ENCODE data around the gene AFAP1L2. TPM values are rescaled to one million over a fixed set of nuclear protein-coding genes. Genes with fewer than 3 reads are reported as not detected.

AFAP1L2 gene
- total and polyA plus RNA-seq, 9 of the 15 experiments (the other 6 are each of a cell fraction or from before 2014, with no cell fraction given): 0.07 TPM; not detected in 8

GRCh38 chr10:114281006-114281405 lies 123.3 kb downstream of the AFAP1L2 start:
- no TSS peak for BruUV-seq (replicated peaks)
- no peak overlapping the region for H3K4me2 ChIP-seq (ENCODE audit: insufficient read depth, low read length)
- no peak for DNase-seq (ENCODE audit: extremely low read depth in 1 of 4, low spot score in 3 of 4)
- no peak overlapping the region for H3K4me3 ChIP-seq
- ChIA-PET CTCF (ENCODE audit: low intra/inter-chr PET ratio) (no interaction called here), POLR2A (no interaction called here)
- H3K9me3 ChIP-seq (replicated peaks; ENCODE audit: control insufficient read depth, insufficient read depth, low read depth, low read length): no peaks in the 10 kb centered on the region
- no peak for ATAC-seq
- FAIRE-seq: no peak
- no peak overlapping the region for H2AFZ ChIP-seq (ENCODE audit: low read depth, low read length)
- H3K79me2 ChIP-seq (ENCODE audit: control insufficient read depth, insufficient read depth, low read length): no peaks in the 10 kb centered on the region
- intact Hi-C loops (cut with micrococcal nuclease) (no loop called here), in situ Hi-C loops (cut with MboI) (no loop called here)
- no peak overlapping the region for H3K9ac ChIP-seq (ENCODE audit: insufficient read depth in 1 of 2, low read depth in 2 of 2, low read length in 2 of 2)
- no peaks in the 10 kb centered on the region for H3K36me3 ChIP-seq (ENCODE audit: control insufficient read depth, insufficient read depth, low read length)
- peaks cover 0 to 3% of the 10 kb centered on the region in 2 experiments; a peak in 2 of 5 replicates for H3K4me1 ChIP-seq (replicated peaks in 1 of 2; ENCODE audit: control insufficient read depth in 2 of 2, insufficient read depth in 2 of 2, low read length in 2 of 2)
- H3K9me1 ChIP-seq (ENCODE audit: control insufficient read depth, insufficient read depth, low read length): no peaks in the 10 kb centered on the region
- WGBS (ENCODE audit: insufficient coverage, low coverage, missing lambda C conversion rate): 0% methylated on average over 6 of the region's 7 CpGs
- no peaks in the 10 kb centered on the region for H4K20me1 ChIP-seq (replicated peaks; ENCODE audit: control insufficient read depth, insufficient read depth, low read length)
- H3K27ac ChIP-seq (ENCODE audit: extremely low read depth, low read depth, low read length): no peak overlapping the region
- H3K27me3 ChIP-seq (ENCODE audit: control insufficient read depth in 2 of 2, insufficient read depth in 2 of 2, low read length in 2 of 2): peaks cover 0 to 32% of the 10 kb centered on the region in 2 experiments; a peak in 2 of 5 replicates
- no peak for TF ChIP-seq ZNF184 (CRISPR knock-in tag; IDR thresholded peaks at IDR 0.05)
- no peak for TF ChIP-seq XRCC4 (IDR thresholded peaks at IDR 0.05; ENCODE audit: extremely low read depth, insufficient read depth, insufficient read length)
- TF ChIP-seq ZNF408 (CRISPR knock-in tag; IDR thresholded peaks at IDR 0.05; ENCODE audit: low read depth): no peak
- TF ChIP-seq SAFB (IDR thresholded peaks at IDR 0.05; ENCODE audit: borderline replicate concordance, low read depth, low read length): no peak
- TF ChIP-seq ZSCAN32 (CRISPR knock-in tag; IDR thresholded peaks at IDR 0.05): no peak

- Histone ChIP-seq H2AFZ (ENCODE audit: low read depth, low read length) (no peak overlapping the region), H3K9me1 (ENCODE audit: control insufficient read depth, insufficient read depth, low read length) (no peaks in the 10 kb centered on the region), H3K27me3 (ENCODE audit: control insufficient read depth in 2 of 2, insufficient read depth in 2 of 2, low read length in 2 of 2) (peaks cover 0 to 25% of the 10 kb centered on the region in 2 experiments; a peak in 2 of 5 replicates), H3K4me2 (ENCODE audit: insufficient read depth, low read length) (no peak overlapping the region), H3K36me3 (ENCODE audit: control insufficient read depth, insufficient read depth, low read length) (no peaks in the 10 kb centered on the region), H3K79me2 (ENCODE audit: control insufficient read depth, insufficient read depth, low read length) (no peaks in the 10 kb centered on the region), H3K27ac (ENCODE audit: extremely low read depth, low read depth, low read length) (no peak overlapping the region), H3K4me1 (replicated peaks in 1 of 2; ENCODE audit: control insufficient read depth in 2 of 2, insufficient read depth in 2 of 2, low read length in 2 of 2) (no peaks in the 10 kb centered on the region), H3K4me3 (no peak overlapping the region), H3K9ac (ENCODE audit: insufficient read depth in 1 of 2, low read depth in 2 of 2, low read length in 2 of 2) (no peak overlapping the region), H4K20me1 (replicated peaks; ENCODE audit: control insufficient read depth, insufficient read depth, low read length) (no peaks in the 10 kb centered on the region), H3K9me3 (replicated peaks; ENCODE audit: control insufficient read depth, insufficient read depth, low read depth, low read length) (no peaks in the 10 kb centered on the region)
- ChIA-PET POLR2A (no interaction called here), CTCF (ENCODE audit: low intra/inter-chr PET ratio) (no interaction called here)
- in situ Hi-C loops (cut with MboI): no loop called here
- intact Hi-C loops (cut with micrococcal nuclease): no loop called here
- FAIRE-seq (no peak), ATAC-seq (no peak), DNase-seq (ENCODE audit: extremely low read depth in 1 of 4, low spot score in 3 of 4) (no peak)
- BruUV-seq (replicated peaks): no TSS peak
- WGBS (ENCODE audit: insufficient coverage, low coverage, missing lambda C conversion rate): 0% methylated on average over 6 of the region's 8 CpGs
- no peak for TF ChIP-seq HMGXB4 (CRISPR knock-in tag; IDR thresholded peaks at IDR 0.05)
- TF ChIP-seq SREBF2 (CRISPR knock-in tag; IDR thresholded peaks at IDR 0.05): no peak
- no peak for TF ChIP-seq CBX1 (IDR thresholded peaks at IDR 0.05; ENCODE audit: low read depth)
- TF ChIP-seq, protein P1, sequence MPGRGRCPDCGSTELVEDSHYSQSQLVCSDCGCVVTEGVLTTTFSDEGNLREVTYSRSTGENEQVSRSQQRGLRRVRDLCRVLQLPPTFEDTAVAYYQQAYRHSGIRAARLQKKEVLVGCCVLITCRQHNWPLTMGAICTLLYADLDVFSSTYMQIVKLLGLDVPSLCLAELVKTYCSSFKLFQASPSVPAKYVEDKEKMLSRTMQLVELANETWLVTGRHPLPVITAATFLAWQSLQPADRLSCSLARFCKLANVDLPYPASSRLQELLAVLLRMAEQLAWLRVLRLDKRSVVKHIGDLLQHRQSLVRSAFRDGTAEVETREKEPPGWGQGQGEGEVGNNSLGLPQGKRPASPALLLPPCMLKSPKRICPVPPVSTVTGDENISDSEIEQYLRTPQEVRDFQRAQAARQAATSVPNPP (IDR thresholded peaks at IDR 0.05; ENCODE audit: borderline replicate concordance, insufficient read depth, insufficient read length): no peak
- TF ChIP-seq ZBTB43 (CRISPR knock-in tag; IDR thresholded peaks at IDR 0.05): no peak
These were observed 124.2 kb downstream of the AFAP1L2 start for GRCh38 chr10:114279901-114280644.

All from K562 (cell line).